ENCODE data around the gene TNFRSF9.

DNA sequence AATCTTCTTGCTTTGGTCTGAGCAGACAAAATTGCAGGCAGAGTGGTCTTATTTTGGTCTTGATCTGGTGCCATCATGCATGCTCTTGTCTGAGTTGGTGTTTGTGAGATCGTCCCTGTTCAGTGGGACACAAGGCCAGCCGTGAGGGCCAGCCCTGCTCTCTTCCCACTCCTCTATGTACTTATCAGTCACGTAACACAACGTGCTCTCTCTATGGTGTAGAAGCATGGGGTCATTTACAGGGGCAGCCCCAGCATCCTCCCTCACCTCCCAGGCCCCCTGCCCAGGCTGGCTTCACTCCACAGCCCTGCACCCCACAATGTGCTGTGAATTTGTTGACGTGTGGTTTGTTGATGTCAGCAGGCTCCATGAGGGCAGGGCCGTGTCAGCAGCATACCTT, 69.5 kb downstream of the TNFRSF9 start:
- TF ChIP-seq POLR2AphosphoS5 (IDR thresholded peaks at IDR 0.05): no peak
- no peak for TF ChIP-seq CTCF (IDR thresholded peaks at IDR 0.05 in 8 of 11, conservative IDR thresholded peaks at IDR 0.05 in 3 of 11)
